Upper lobe of right lung (tissue), 1 donor: ENCODE measurements around the gene S100A16. TPM values are rescaled to one million over a fixed set of nuclear protein-coding genes. Genes with fewer than 3 reads are reported as not detected.

Source experiments
- ATAC-seq: fragments of 200-7000 bp; cut with Tn5 transposase; one replicate; pipeline ENCODE4 v1.9.1; 2020; ENCODE audit warnings: mild to moderate bottlenecking, moderate library complexity
- DNase-seq: peaks from one replicate; pipeline ENCODE4 v3.0.0-alpha.2; 2020
- H3K27ac ChIP-seq: fragments of 200-600 bp; one replicate; pipeline ENCODE4 v1.8.0; 2022
- H3K27me3 ChIP-seq: fragments of 200-600 bp; one replicate; pipeline ENCODE4 v1.8.0; 2022; ENCODE audit warnings: mild to moderate bottlenecking
- H3K36me3 ChIP-seq: fragments of 200-600 bp; one replicate; pipeline ENCODE4 v1.8.0; 2022
- H3K4me1 ChIP-seq: fragments of 200-600 bp; one replicate; pipeline ENCODE4 v1.8.0; 2022
- H3K4me3 ChIP-seq: fragments of 200-600 bp; one replicate; pipeline ENCODE4 v1.8.0; 2022; ENCODE audit warnings: mild to moderate bottlenecking
- H3K9me3 ChIP-seq: fragments of 200-600 bp; one replicate; pipeline ENCODE4 v1.8.0; 2022
- intact Hi-C: fragments of 100-400 bp; cut with DNase I; formaldehyde crosslinking; loops from one replicate; pipeline ENCODE4 v1.11.0; 2022
- total RNA-seq: library from RNA; stranded (reverse); fragmentation: NEBNext Ultra II Directional; extraction: Animal tissue kit (Norgen Biotek cat#: 25700); gene quantifications from one replicate; pipeline ENCODE4 v1.2.1, GENCODE V29; 2021
- TF ChIP-seq, protein P1 (sequence below): fragments of 200-600 bp; IDR thresholded peaks from one replicate; pipeline ENCODE4 v1.8.0; 2022; ENCODE audit warnings: antibody characterized with exemption
- donor health status: DM: no; HTN: yes; CAD: no; lungs with severe emphysema.

The S100A16 gene
- total RNA-seq, 1 donor from 2014 or later, result 69.6 TPM

DNA sequence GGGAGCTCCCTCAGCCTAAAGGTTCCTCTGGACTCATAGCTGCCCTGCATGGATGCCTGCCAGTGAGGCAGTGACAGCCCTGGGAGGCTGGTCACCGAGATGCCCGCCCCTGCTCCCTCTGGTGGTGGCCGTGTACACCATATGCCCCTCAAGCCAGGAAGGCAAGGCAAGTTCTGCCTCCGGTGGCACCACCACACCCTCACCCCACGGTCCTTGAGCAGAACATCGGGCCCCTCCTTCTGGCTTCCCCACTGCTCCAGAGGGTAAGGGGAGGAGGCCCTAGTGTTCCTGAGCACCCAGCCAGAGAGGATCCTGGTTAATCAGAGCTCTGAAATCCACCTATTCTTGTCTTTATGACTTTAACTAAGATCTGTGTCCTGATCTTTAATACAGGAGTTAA lies 4.7 kb upstream of the S100A16 start:
- intact Hi-C loops, result no loop called here
- no peaks in the 10 kb centered on the region for H3K9me3 ChIP-seq
- H3K27ac ChIP-seq, result no peak overlapping the region
- TF ChIP-seq, protein P1, sequence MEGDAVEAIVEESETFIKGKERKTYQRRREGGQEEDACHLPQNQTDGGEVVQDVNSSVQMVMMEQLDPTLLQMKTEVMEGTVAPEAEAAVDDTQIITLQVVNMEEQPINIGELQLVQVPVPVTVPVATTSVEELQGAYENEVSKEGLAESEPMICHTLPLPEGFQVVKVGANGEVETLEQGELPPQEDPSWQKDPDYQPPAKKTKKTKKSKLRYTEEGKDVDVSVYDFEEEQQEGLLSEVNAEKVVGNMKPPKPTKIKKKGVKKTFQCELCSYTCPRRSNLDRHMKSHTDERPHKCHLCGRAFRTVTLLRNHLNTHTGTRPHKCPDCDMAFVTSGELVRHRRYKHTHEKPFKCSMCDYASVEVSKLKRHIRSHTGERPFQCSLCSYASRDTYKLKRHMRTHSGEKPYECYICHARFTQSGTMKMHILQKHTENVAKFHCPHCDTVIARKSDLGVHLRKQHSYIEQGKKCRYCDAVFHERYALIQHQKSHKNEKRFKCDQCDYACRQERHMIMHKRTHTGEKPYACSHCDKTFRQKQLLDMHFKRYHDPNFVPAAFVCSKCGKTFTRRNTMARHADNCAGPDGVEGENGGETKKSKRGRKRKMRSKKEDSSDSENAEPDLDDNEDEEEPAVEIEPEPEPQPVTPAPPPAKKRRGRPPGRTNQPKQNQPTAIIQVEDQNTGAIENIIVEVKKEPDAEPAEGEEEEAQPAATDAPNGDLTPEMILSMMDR, result no peak
- H3K4me1 ChIP-seq, result peaks cover 12% of the 10 kb centered on the region
- no peaks in the 10 kb centered on the region for H3K36me3 ChIP-seq
- ATAC-seq (no peak), DNase-seq (no peak)
- H3K27me3 ChIP-seq, result no peaks in the 10 kb centered on the region
- H3K4me3 ChIP-seq, result no peak overlapping the region

DNA sequence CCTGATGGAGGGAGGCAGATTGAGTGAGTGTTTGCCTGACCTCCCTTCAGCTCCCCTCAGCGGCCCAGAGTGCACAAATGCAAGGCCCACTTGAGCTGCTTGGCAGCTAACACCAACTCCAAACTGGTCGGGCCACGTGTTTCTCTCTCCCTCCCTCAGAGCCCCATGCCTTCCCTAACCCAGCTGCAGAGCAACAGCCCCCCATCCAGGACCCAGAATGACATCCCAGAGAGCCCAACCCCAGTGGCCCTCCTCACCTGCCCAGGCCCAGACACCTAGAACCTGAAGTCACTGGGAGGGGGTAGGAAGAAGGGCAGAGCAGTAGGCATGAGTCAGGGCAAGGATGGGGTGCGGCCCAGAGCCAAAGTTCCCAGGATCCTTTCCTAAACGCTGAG lies 4.0 kb upstream of the S100A16 start:
- DNase-seq (peak; percentile 79), ATAC-seq (peak; percentile 55)
- Histone ChIP-seq H3K27ac (peak overlapping the region; percentile 72), H3K36me3 (no peaks in the 10 kb centered on the region), H3K27me3 (no peaks in the 10 kb centered on the region), H3K4me1 (peaks cover 12% of the 10 kb centered on the region), H3K9me3 (no peaks in the 10 kb centered on the region), H3K4me3 (no peak overlapping the region)
- intact Hi-C loops, result no loop called here
- TF ChIP-seq, protein P1, result no peak

DNA sequence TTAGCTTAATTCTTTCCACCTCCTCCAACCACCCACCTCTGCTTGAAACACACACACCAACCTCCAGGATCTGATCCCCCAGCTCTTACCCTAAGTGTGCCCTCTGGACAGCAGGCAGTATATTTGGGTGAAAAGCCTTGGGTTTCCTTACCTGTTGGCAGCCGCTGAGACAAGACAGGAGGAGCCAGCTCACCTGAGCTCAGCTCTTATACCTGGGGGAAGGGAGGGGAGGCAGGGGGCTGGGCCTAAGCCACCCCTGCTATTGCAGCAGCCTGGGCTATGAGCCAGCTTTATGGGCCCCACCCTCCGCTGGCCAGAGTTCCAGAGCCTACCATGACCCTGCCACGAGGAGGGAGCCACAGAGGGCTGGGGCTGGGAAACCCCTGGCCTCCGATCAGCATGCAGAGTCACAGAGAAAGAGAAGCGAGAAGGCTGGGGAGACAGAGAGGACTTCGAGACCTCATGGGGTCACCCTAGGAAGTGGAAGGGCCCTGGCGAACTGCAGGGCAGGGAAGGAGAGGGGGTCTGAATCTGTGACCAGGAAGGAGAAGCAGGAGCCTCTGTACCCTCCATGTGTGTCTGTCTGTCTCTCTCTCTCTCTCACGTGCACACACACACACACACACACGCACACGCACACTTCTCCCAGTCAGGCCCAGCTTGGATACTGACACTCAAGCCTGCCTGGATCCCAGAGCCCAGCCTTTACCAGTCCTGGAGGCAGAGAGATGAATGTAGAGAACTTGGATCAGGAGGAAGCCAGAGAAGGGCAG lies 3.4 kb upstream of the S100A16 start, which contains the start of gene S100A14:
Gene S100A14, minus strand, starts transcription at position 182 of the 773 bp plus-strand sequence. CDS start 467 bp downstream, outside the sequence.
- Histone ChIP-seq H3K9me3 (no peaks in the 10 kb centered on the region), H3K27me3 (no peaks in the 10 kb centered on the region), H3K36me3 (no peaks in the 10 kb centered on the region), H3K4me3 (peak within 1 kb of the TSS; percentile 37), H3K27ac (peak within 1 kb of the TSS; percentile 72), H3K4me1 (peaks cover 14% of the 10 kb centered on the region)
- TF ChIP-seq, protein P1, result no peak
- DNase-seq, result peak; percentile 92
- intact Hi-C loops, result no loop called here
- ATAC-seq, result peak; percentile 80

DNA sequence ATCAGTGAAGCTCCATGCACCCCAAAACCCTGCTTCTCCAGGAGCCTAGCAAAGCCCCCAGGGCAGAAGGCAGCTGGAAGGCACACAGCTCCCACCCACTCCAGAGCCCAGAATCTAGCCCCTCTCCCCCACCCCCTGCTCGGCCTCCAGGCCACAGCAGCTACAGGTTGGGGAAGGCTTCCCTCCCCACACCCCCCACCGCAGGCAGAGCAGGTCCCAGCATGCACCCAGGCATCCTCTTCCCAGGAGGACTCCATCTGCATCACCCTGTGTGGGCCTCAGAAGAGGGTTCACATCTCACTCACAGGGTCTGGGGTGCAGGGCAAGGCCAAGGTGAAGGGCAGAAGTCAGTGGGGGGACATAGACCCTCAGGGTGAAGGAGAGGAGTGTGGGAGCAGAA lies 2.5 kb upstream of the S100A16 start:
- ATAC-seq, result no peak
- no peak for DNase-seq
- intact Hi-C loops, result no loop called here
- TF ChIP-seq, protein P1, result no peak
- H3K36me3 ChIP-seq, result no peaks in the 10 kb centered on the region
- H3K4me1 ChIP-seq, result peaks cover 21% of the 10 kb centered on the region
- peak overlapping the region; percentile 37 for H3K4me3 ChIP-seq
- H3K27me3 ChIP-seq, result no peaks in the 10 kb centered on the region
- no peaks in the 10 kb centered on the region for H3K9me3 ChIP-seq
- no peak overlapping the region for H3K27ac ChIP-seq

DNA sequence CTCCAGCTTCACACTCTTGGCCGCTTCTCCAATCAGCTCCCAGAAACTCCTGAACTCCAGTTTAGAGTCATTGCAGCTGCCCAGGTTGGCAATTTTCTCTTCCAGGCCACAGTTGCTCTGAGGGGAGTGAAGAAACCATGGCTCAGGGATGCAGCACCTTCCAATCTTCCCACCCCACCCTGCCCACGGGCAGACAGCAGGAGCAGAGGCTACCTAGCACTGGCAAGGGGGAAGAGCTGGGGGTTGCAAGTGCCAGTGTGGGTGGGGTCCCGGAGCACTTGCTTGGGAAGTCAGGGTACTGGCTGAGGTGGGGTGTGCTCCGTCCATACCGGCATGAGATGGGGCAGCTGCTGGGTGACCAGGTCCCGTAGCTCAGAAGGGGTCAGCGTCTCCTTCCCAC lies 2.0 kb upstream of the S100A16 start:
- intact Hi-C loops, result no loop called here
- Histone ChIP-seq H3K36me3 (no peaks in the 10 kb centered on the region), H3K9me3 (no peaks in the 10 kb centered on the region), H3K4me3 (peak overlapping the region; percentile 37), H3K4me1 (peaks cover 26% of the 10 kb centered on the region), H3K27me3 (no peaks in the 10 kb centered on the region), H3K27ac (no peak overlapping the region)
- TF ChIP-seq, protein P1, result no peak
- DNase-seq (no peak), ATAC-seq (no peak)
